T-helper 9 cell (primary cell): Measurements from ENCODE around the gene IL31RA.

Experiments used
- DNase-seq: peaks from one replicate; pipeline ENCODE4 v3.0.0-alpha.2; 2020

The IL31RA gene

GRCh38 chr5:55860709-55861108 lies 9.6 kb downstream of the IL31RA start:
- no peak for DNase-seq

- DNase-seq: no peak
These were observed 13.7 kb downstream of the IL31RA start for GRCh38 chr5:55864606-55865541.

GRCh38 chr5:55865831-55866230 lies 14.7 kb downstream of the IL31RA start:
- no peak for DNase-seq

DNA sequence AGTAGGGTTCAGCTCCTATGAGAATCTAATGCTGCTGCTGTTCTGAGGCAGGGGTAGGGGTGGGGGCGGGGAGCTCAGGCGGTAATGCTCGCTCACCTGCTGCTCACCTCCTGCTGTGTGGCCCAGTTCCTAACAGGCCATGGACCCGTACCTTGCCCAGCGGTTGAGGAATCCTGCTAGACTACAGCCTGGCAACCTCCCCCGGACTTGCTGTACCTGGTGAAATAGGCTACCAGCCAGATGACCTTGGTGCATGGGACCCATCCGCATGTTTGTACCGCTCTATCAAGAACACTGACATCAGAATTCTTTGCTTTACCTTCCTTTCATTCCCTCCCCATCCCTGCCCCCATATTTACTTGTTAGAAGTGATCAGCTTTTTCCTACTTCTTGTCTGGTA lies 15.3 kb downstream of the IL31RA start:
- DNase-seq: no peak

GRCh38 chr5:55866934-55867333 lies 15.8 kb downstream of the IL31RA start:
- no peak for DNase-seq

DNA sequence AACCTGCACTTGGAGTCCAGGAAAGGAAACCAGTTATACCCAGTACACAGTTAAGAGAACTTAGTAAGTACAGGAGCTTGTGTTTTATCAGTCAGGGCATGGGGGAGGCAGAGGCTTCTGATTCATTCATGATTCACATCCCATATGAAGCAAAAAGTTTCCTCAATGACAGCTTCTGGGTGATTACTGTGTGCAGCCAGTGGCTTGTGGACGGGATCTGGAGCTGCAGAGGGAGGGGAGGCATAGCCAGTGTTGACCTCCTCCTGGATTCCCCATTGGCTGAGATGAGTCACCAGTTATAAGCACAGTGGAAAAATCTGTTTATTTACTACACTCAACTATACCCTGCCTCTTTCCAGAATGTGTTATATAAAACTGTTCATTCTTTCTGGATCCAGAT lies 17.7 kb downstream of the IL31RA start:
- no peak for DNase-seq

GRCh38 chr5:55869847-55870246 lies 18.7 kb downstream of the IL31RA start:
- DNase-seq: no peak

GRCh38 chr5:55873234-55873633 lies 22.1 kb downstream of the IL31RA start:
- no peak for DNase-seq

DNA sequence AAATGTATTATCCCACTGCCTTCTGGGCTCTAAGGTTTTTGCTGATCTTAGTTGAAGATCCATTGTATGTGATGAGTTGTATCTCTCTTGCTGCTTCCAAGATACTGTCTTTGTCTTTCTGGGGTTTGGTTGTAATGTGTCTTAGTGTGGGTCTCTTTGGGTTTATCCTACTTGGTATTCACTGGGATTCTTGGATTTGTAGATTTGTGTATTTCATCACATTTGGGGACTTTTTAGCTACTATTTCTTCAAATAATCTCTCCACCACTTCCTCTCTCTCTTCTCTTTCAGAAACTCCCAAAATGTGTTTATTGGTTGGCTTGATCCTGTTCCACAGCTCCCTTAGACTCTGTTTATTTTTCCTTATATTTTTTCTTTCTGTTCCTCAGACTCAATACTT lies 26.5 kb downstream of the IL31RA start:
- no peak for DNase-seq

GRCh38 chr5:55880453-55880852 lies 29.3 kb downstream of the IL31RA start:
- DNase-seq: no peak

DNA sequence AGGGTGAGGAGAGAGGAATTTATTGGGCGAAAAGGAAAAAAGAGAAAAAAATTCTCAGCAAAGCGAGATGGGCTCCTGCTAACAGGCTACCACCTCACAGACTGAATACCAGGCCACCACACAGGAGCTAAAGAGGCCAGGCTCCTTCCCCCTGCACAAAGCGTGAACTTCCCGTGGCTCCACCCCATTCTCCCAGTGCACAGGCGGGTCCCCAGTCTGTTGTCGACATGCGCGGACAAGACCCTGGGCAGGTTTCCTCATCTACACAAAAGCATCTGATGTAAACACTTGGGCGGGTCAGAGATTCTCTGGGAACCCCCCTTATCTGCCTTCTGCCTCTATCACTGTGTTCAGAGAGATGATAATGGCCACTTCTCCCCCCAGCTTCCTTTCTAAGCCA lies 34.2 kb downstream of the IL31RA start:
- no peak for DNase-seq

- DNase-seq: no peak
These were observed 37.0 kb downstream of the IL31RA start for GRCh38 chr5:55888205-55888604.

- no peak for DNase-seq
These were observed 41.3 kb downstream of the IL31RA start for GRCh38 chr5:55892479-55892878.

GRCh38 chr5:55894135-55894534 lies 43.0 kb downstream of the IL31RA start:
- no peak for DNase-seq

GRCh38 chr5:55895346-55895745 lies 44.2 kb downstream of the IL31RA start:
- no peak for DNase-seq

GRCh38 chr5:55896238-55896637 lies 45.1 kb downstream of the IL31RA start:
- DNase-seq: no peak

GRCh38 chr5:55896663-55897062 lies 45.5 kb downstream of the IL31RA start:
- DNase-seq: no peak

DNA sequence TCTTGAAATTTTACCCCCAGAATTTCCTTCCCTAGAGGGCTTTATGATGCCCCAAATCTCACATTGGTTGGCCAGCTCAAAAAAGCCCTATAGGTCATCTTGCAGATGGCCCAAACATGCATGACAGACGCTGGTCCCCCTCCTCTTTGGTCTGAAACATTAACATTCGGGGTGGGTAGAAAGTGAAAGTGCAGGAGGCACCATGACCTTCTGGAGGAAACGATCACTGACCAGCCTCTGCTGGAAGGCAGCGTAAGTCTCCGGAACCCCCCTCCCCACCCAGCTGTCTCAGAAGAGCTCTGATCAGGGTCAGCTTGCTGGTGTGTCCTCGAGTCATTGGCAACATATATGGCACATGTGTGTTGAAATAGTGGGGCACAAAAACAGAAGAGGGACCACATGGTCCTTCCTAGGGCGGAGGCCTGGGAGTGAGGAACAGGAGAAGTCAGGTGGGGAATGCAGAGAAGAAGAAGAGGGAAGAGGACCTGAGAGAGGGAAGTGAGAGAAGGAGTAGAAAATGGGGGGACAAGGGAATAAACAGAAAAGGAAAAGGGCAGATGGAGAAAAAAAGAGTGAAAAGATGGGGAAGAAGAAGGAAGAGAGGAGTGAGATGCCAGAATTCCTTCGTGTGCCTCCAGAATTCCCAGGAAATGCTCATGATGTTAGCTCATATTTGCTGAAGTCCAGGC lies 46.2 kb downstream of the IL31RA start:
- DNase-seq: no peak

- no peak for DNase-seq
These were observed 46.7 kb downstream of the IL31RA start for GRCh38 chr5:55897905-55898304.

DNA sequence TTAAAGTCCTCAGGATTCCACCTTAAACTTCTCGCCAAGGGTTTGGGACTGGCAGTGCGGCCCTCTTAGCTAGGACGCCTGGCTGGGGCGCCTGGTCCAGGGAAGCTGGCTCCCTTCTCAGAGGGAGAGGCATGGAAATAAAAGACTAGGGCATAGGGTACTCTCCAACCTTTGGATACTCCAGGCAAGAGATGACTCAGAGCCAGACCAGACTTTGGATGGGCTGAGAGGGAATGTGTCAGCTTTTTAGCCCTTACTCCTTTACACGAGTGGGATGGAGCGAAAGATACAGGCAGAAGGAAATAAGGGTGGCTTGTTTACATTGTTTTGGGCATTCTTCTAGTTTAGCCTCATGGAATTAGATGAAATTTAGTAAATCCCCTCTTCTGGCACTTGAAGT lies 48.2 kb downstream of the IL31RA start:
- no peak for DNase-seq

DNA sequence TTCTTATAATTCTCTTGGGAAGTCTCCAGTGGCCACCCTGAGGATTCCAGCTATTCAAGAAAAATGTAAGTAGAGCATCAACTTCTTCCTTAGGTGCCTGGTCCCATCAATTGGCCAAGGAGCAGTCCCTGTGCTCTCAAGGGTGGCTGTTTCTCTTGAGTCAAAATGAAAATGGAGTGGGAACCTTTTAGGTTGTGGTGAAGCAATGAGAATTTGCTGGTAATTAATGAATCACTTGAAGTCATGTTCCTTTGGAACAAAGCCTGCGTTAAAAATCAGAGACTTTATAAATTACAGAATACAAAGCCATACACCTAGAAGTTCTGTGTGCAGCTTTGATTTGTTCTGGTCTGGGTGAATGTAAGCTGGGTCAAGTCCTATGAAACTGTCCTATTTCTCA lies 48.9 kb downstream of the IL31RA start:
- DNase-seq: no peak

DNA sequence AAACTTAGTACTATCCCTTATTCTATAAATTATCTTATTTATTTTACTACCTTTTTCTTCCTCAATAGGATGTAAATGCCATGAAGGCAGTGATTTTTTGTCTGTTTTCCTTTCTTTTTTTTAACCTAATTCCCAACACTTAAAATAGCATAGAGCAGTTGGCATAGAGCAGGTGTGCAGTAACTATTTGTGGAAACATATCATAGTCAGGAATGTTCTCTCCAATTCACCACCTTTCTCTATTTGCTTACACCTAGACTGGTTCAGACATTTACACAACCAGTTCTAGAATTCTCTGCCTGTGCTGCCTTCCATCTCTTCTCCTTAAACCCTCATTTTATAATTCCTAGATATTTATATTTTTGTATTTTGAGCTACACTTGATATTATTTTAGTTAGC lies 49.6 kb downstream of the IL31RA start:
- DNase-seq: no peak

GRCh38 chr5:55902696-55903095 lies 51.5 kb downstream of the IL31RA start:
- no peak for DNase-seq

DNA sequence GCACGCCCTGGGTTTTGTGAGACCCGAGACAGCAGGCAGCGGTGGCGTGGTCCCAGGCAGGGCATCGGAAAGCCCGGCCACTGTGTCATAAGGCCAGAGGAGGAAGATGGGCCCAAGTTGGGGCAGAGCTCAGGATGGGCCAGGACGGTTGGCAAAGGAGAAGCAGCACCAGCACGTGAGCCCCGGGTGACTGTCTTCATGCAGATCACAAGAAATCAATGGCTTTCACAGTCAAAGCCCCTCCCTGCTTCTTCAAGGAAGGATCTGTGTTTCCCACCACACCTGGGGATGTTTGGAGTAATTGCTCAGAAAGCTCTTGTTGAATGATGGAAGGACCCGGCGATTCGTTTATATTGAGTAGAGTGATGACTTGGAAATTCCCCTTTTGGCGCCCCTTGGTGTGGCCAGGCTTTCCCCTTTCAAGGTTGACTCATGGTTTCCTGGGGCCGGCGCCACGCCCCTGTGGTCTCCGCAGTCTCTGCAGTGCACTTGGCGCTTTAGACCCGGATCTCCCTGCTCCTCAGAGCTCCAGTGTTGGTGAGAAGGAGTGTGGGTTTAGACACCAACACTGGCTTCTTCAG lies 52.1 kb downstream of the IL31RA start:
- DNase-seq: peak; percentile 41
